ENCODE results near the gene IGF2.

- TF ChIP-seq CTCF (IDR thresholded peaks at IDR 0.05; ENCODE audit: insufficient read depth, low read length), result no peak
- no peak for TF ChIP-seq SPI1 (IDR thresholded peaks at IDR 0.05; ENCODE audit: borderline replicate concordance, low read depth)
- no peak for TF ChIP-seq GABPA (IDR thresholded peaks at IDR 0.05; ENCODE audit: low read depth)
- TF ChIP-seq REST (IDR thresholded peaks at IDR 0.05; ENCODE audit: insufficient replicate concordance, low read depth), result no peak
These were observed 31.7 kb downstream of the IGF2 start for GRCh38 chr11:2107521-2107920.

Data from HL-60 (cell line).